Measurements from ENCODE around the gene ATAD3A. TPM values are rescaled to one million over a fixed set of nuclear protein-coding genes. Genes with fewer than 3 reads are reported as not detected.

Gene ATAD3A
- total and polyA plus RNA-seq, 10 donors: 11.3 to 29.0 (median 17.1) TPM

- no peak overlapping the region for H3K27ac ChIP-seq
- TF ChIP-seq, protein P1, sequence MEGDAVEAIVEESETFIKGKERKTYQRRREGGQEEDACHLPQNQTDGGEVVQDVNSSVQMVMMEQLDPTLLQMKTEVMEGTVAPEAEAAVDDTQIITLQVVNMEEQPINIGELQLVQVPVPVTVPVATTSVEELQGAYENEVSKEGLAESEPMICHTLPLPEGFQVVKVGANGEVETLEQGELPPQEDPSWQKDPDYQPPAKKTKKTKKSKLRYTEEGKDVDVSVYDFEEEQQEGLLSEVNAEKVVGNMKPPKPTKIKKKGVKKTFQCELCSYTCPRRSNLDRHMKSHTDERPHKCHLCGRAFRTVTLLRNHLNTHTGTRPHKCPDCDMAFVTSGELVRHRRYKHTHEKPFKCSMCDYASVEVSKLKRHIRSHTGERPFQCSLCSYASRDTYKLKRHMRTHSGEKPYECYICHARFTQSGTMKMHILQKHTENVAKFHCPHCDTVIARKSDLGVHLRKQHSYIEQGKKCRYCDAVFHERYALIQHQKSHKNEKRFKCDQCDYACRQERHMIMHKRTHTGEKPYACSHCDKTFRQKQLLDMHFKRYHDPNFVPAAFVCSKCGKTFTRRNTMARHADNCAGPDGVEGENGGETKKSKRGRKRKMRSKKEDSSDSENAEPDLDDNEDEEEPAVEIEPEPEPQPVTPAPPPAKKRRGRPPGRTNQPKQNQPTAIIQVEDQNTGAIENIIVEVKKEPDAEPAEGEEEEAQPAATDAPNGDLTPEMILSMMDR (IDR thresholded peaks at IDR 0.05 in 8 of 11, conservative IDR thresholded peaks at IDR 0.05 in 3 of 11): no peak
- no peak for TF ChIP-seq POLR2A (IDR thresholded peaks at IDR 0.05)
- TF ChIP-seq POLR2AphosphoS5 (IDR thresholded peaks at IDR 0.05): no peak
- H3K36me3 ChIP-seq: peaks cover 0 to 55% (median 0%) of the 10 kb centered on the region in 6 donors
- no peaks in the 10 kb centered on the region for H3K9me3 ChIP-seq
- DNase-seq: no peak
- H3K4me1 ChIP-seq: peaks cover 0 to 31% (median 3%) of the 10 kb centered on the region in 6 donors
- H3K27me3 ChIP-seq (replicated peaks in 1 of 7): no peaks in the 10 kb centered on the region
- intact Hi-C loops (cut with DNase I; ENCODE audit: low total_unique reads): no loop called here
- H3K4me3 ChIP-seq: no peak overlapping the region
- 86 to 95% (median 90%) methylated on average over 7 of the region's 7 CpGs for WGBS, 5 donors
Observed at GRCh38 chr1:1550087-1550486, 38.1 kb downstream of the ATAD3A start.

GRCh38 chr1:1550591-1551432 lies 38.9 kb downstream of the ATAD3A start:
- Histone ChIP-seq H3K9me3 (no peaks in the 10 kb centered on the region), H3K27me3 (replicated peaks in 1 of 7) (no peaks in the 10 kb centered on the region), H3K4me3 (no peak overlapping the region), H3K4me1 (peaks cover 0 to 26% (median 3%) of the 10 kb centered on the region in 6 donors), H3K27ac (no peak overlapping the region), H3K36me3 (peaks cover 0 to 57% (median 0%) of the 10 kb centered on the region in 6 donors)
- WGBS, 5 donors: 75 to 94% (median 83%) methylated on average over 4 to 15 of the region's 15 CpGs
- no peak for TF ChIP-seq POLR2A (IDR thresholded peaks at IDR 0.05)
- TF ChIP-seq POLR2AphosphoS5 (IDR thresholded peaks at IDR 0.05): peak; percentile 15 to 61 (median 20)
- TF ChIP-seq, protein P1 (IDR thresholded peaks at IDR 0.05 in 8 of 11, conservative IDR thresholded peaks at IDR 0.05 in 3 of 11): no peak
- no peak for DNase-seq
- intact Hi-C loops (cut with DNase I; ENCODE audit: low total_unique reads): no loop called here

DNA sequence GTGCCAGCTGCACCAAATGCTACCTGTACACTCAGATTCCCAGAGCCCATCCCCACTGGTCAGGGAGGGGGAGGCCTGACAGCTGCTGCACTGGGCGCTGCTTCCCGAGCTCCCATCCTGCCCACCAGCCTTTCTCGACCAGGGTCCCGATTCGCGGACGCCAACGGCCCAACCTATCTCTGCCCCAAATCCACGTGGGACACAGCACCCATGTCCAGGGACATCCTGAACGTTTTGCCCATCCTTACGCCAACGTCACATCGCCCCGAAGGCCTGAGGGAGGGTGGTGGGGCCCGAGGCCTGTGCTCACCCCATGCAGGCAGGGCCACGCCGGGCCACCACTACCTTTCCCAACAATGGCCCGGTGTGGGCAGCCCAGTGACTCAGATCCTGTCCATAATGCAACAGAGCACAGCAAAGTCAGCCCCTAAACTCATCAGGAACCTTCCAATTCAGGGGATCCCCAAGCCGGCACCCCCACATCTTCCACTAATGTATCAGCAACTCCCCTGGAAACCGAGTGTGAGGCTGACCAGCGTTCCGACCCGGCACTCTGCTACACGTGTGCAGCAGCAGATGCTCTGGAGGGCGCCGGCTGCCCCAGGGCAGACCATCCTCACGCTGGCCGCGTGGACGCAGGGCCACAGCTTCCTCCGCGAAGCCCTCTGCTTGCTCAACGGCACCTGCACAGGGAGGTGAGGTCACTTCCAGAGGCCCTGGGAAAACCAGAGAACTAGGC lies 39.7 kb downstream of the ATAD3A start:
- H3K27ac ChIP-seq: no peak overlapping the region
- TF ChIP-seq, protein P1 (IDR thresholded peaks at IDR 0.05 in 8 of 11, conservative IDR thresholded peaks at IDR 0.05 in 3 of 11): no peak
- TF ChIP-seq POLR2A (IDR thresholded peaks at IDR 0.05) (no peak), POLR2AphosphoS5 (IDR thresholded peaks at IDR 0.05) (peak; percentile 22 to 68 (median 44))
- H3K4me3 ChIP-seq: no peak overlapping the region
- DNase-seq: no peak
- H3K36me3 ChIP-seq: peaks cover 0 to 57% (median 0%) of the 10 kb centered on the region in 6 donors
- intact Hi-C loops (cut with DNase I; ENCODE audit: low total_unique reads): no loop called here
- WGBS, 5 donors: 88 to 93% (median 91%) methylated on average over 30 to 33 of the region's 33 CpGs
- no peaks in the 10 kb centered on the region for H3K9me3 ChIP-seq
- H3K27me3 ChIP-seq (replicated peaks in 1 of 7): no peaks in the 10 kb centered on the region
- peaks cover 0 to 25% (median 3%) of the 10 kb centered on the region in 6 donors for H3K4me1 ChIP-seq

DNA sequence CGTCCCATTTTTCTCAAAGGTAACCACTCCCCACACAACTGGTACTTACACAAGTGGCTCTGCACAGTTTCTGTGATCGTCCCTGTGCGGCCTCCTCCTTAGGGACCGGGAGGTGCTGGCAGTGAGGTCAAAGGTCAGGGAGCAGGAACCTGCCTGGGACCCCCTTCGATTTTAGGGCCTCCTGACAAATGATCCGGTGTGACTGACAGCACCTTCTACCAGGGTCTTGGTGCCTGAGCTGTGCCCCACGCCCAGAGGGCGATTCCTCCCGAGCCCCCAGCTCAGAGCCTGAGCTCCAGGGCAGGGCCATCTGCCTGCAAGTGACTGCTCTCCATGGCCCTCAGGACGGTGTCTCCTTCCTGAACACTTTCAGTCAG lies 40.3 kb downstream of the ATAD3A start:
- H3K9me3 ChIP-seq: no peaks in the 10 kb centered on the region
- TF ChIP-seq POLR2AphosphoS5 (IDR thresholded peaks at IDR 0.05): peak in 1 of 3 donors; percentile 53
- TF ChIP-seq, protein P1 (IDR thresholded peaks at IDR 0.05 in 8 of 11, conservative IDR thresholded peaks at IDR 0.05 in 3 of 11): no peak
- no peak for TF ChIP-seq POLR2A (IDR thresholded peaks at IDR 0.05)
- no peak overlapping the region for H3K27ac ChIP-seq
- H3K4me3 ChIP-seq: no peak overlapping the region
- WGBS, 5 donors: 83 to 94% (median 88%) methylated on average over 10 of the region's 10 CpGs
- intact Hi-C loops (cut with DNase I; ENCODE audit: low total_unique reads): no loop called here
- no peaks in the 10 kb centered on the region for H3K27me3 ChIP-seq (replicated peaks in 1 of 7)
- DNase-seq: no peak
- peaks cover 0 to 25% (median 3%) of the 10 kb centered on the region in 6 donors for H3K4me1 ChIP-seq
- H3K36me3 ChIP-seq: peaks cover 0 to 56% (median 0%) of the 10 kb centered on the region in 6 donors

Measured in spleen (tissue), 11 donors.